GM21526 (cell line): ENCODE results near the gene CCDC197.

Experiments used
- ATAC-seq: cut with Tn5 transposase; IDR thresholded peaks from one replicate; pipeline ENCODE4 v1.9.1; 2021; ENCODE audit warnings: moderate library complexity; ENCODE audit not compliant: unreplicated experiment, low FRiP score

CCDC197 gene

GRCh38 chr14:94021416-94022157 lies 24.5 kb downstream of the CCDC197 start:
- no peak for ATAC-seq

GRCh38 chr14:94022532-94023411 lies 25.7 kb downstream of the CCDC197 start:
- ATAC-seq: no peak

- ATAC-seq: no peak
These were observed 27.4 kb downstream of the CCDC197 start for GRCh38 chr14:94024549-94024948.

GRCh38 chr14:94025720-94026119 lies 28.6 kb downstream of the CCDC197 start:
- ATAC-seq: no peak

GRCh38 chr14:94026173-94026888 lies 29.2 kb downstream of the CCDC197 start, which contains the start of gene OTUB2:
Gene OTUB2 (plus strand): TSS chr14:94026340. CDS start chr14:94026538, 198 bp downstream.
- ATAC-seq: peak; percentile 99

- no peak for ATAC-seq
These were observed 29.9 kb downstream of the CCDC197 start for GRCh38 chr14:94026889-94027469.

- ATAC-seq: no peak
These were observed 30.7 kb downstream of the CCDC197 start for GRCh38 chr14:94027566-94028449.

GRCh38 chr14:94028450-94028826 lies 31.3 kb downstream of the CCDC197 start:
- no peak for ATAC-seq

GRCh38 chr14:94029265-94029664 lies 32.2 kb downstream of the CCDC197 start:
- no peak for ATAC-seq

GRCh38 chr14:94029671-94030203 lies 32.6 kb downstream of the CCDC197 start:
- no peak for ATAC-seq

GRCh38 chr14:94030571-94030970 lies 33.5 kb downstream of the CCDC197 start:
- no peak for ATAC-seq

GRCh38 chr14:94031161-94031882 lies 34.2 kb downstream of the CCDC197 start:
- ATAC-seq: no peak

GRCh38 chr14:94031883-94032279 lies 34.8 kb downstream of the CCDC197 start:
- no peak for ATAC-seq

GRCh38 chr14:94034886-94035285 lies 37.8 kb downstream of the CCDC197 start:
- ATAC-seq: no peak

- ATAC-seq: peak; percentile 87
These were observed 39.4 kb downstream of the CCDC197 start for GRCh38 chr14:94036313-94037167.

GRCh38 chr14:94037954-94038353 lies 40.9 kb downstream of the CCDC197 start:
- no peak for ATAC-seq

GRCh38 chr14:94038510-94038909 lies 41.4 kb downstream of the CCDC197 start:
- no peak for ATAC-seq
